ENCODE results near the gene TXLNB.

The TXLNB gene

DNA sequence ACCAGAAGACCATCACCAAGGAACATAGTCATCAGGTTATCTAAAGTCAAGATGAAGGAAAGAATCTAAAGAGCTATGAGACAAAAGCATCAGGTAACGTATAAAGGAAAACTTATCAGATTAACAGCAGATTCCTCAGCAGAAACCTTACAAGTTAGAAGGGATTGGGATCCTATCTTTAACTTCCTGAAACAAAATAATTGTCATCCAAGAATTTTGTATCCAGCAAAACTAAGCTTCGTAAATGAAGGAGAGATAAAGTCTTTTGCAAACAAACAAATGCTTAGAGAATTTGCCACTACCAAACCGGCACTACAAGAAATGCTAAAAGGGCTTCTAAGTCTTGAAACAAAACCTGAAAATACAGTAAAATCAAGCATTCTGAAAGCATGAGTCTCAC, 86.0 kb downstream of the TXLNB start:
- no peak for DNase-seq (ENCODE audit: low spot score)
- in situ Hi-C loops (cut with MboI; ENCODE audit: low pct_unique_long_range_greater_than_20kb, low sequenced_read_pairs, unreplicated experiment): no loop called here
- TF ChIP-seq, protein P1, sequence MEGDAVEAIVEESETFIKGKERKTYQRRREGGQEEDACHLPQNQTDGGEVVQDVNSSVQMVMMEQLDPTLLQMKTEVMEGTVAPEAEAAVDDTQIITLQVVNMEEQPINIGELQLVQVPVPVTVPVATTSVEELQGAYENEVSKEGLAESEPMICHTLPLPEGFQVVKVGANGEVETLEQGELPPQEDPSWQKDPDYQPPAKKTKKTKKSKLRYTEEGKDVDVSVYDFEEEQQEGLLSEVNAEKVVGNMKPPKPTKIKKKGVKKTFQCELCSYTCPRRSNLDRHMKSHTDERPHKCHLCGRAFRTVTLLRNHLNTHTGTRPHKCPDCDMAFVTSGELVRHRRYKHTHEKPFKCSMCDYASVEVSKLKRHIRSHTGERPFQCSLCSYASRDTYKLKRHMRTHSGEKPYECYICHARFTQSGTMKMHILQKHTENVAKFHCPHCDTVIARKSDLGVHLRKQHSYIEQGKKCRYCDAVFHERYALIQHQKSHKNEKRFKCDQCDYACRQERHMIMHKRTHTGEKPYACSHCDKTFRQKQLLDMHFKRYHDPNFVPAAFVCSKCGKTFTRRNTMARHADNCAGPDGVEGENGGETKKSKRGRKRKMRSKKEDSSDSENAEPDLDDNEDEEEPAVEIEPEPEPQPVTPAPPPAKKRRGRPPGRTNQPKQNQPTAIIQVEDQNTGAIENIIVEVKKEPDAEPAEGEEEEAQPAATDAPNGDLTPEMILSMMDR (IDR thresholded peaks at IDR 0.05; ENCODE audit: extremely low read depth, insufficient read depth, missing control alignments): no peak

- no peak for DNase-seq (ENCODE audit: low spot score)
- in situ Hi-C loops (cut with MboI; ENCODE audit: low pct_unique_long_range_greater_than_20kb, low sequenced_read_pairs, unreplicated experiment): no loop called here
- TF ChIP-seq, protein P1 (IDR thresholded peaks at IDR 0.05; ENCODE audit: extremely low read depth, insufficient read depth, missing control alignments): no peak
Measured at GRCh38 chr6:139204978-139205377, 86.8 kb downstream of the TXLNB start.

DNA sequence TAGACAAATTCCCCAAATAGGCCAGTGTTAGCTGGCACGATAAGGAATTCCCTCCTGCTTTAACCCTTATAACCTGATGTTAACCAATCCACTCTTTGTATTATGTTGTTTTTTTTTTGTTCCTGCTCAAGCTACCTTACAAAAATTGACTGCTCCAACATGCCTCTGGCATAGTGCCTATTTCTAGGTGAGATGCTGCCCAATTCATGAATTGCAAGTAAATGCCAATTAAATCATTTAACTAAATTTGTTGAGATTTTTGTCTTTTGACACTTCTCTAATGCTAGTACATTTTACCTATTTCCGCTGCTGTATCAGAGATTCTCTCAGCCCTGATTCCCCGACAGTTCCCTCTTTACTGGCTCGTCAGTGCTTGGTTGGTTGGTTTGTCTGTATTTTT, 90.4 kb downstream of the TXLNB start:
- TF ChIP-seq, protein P1 (IDR thresholded peaks at IDR 0.05; ENCODE audit: extremely low read depth, insufficient read depth, missing control alignments): no peak
- DNase-seq (ENCODE audit: low spot score): no peak
- in situ Hi-C loops (cut with MboI; ENCODE audit: low pct_unique_long_range_greater_than_20kb, low sequenced_read_pairs, unreplicated experiment): no loop called here

- TF ChIP-seq, protein P1 (IDR thresholded peaks at IDR 0.05; ENCODE audit: extremely low read depth, insufficient read depth, missing control alignments): no peak
- no peak for DNase-seq (ENCODE audit: low spot score)
- in situ Hi-C loops (cut with MboI; ENCODE audit: low pct_unique_long_range_greater_than_20kb, low sequenced_read_pairs, unreplicated experiment): no loop called here
Measured at GRCh38 chr6:139198529-139199288, 93.1 kb downstream of the TXLNB start.

- in situ Hi-C loops (cut with MboI; ENCODE audit: low pct_unique_long_range_greater_than_20kb, low sequenced_read_pairs, unreplicated experiment): no loop called here
- no peak for DNase-seq (ENCODE audit: low spot score)
Measured at GRCh38 chr6:139194740-139195139, 97.1 kb downstream of the TXLNB start.

More at GRCh38 chr6:139194740-139195139, 97.1 kb downstream of the TXLNB start:
- TF ChIP-seq, protein P1 (IDR thresholded peaks at IDR 0.05; ENCODE audit: extremely low read depth, insufficient read depth, missing control alignments): no peak
